Hepatocyte (in vitro differentiated cells): ENCODE measurements around the gene CPNE4. TPM values are rescaled to one million over a fixed set of nuclear protein-coding genes. Genes with fewer than 3 reads are reported as not detected.

Experiments
- DNase-seq: peaks from one replicate; pipeline ENCODE4 v3.0.0-alpha.2; 2016; ENCODE audit warnings: low spot score
- H2AFZ ChIP-seq: fragments of 200-600 bp; sonication (generic); 2 replicates; pipeline ENCODE4 v1.6.0; 2016; ENCODE audit warnings: antibody characterized with exemption, mild to moderate bottlenecking
- H3K27ac ChIP-seq: fragments of 200-600 bp; sonication (generic); 2 replicates; pipeline ENCODE4 v1.5.1; 2016; ENCODE audit warnings: mild to moderate bottlenecking
- H3K27me3 ChIP-seq: fragments of 200-600 bp; sonication (generic); 2 replicates; pipeline ENCODE4 v1.6.1; 2016
- H3K36me3 ChIP-seq: fragments of 200-600 bp; sonication (generic); replicated peaks from 2 replicates; pipeline ENCODE4 v1.5.1; 2016; ENCODE audit warnings: low read depth; ENCODE audit not compliant: insufficient read depth
- H3K4me1 ChIP-seq: fragments of 200-600 bp; sonication (generic); 2 replicates; pipeline ENCODE4 v1.5.1; 2016; ENCODE audit warnings: mild to moderate bottlenecking, moderate library complexity; ENCODE audit not compliant: insufficient read depth
- H3K4me2 ChIP-seq: fragments of 200-600 bp; sonication (generic); 2 replicates; pipeline ENCODE4 v1.6.0; 2016
- H3K4me3 ChIP-seq: fragments of 200-600 bp; sonication (generic); 2 replicates; pipeline ENCODE4 v1.5.1; 2016; ENCODE audit warnings: mild to moderate bottlenecking
- H3K79me2 ChIP-seq: fragments of 200-600 bp; sonication (generic); 2 replicates; pipeline ENCODE4 v1.6.0; 2017; ENCODE audit warnings: mild to moderate bottlenecking
- H3K9me2 ChIP-seq: fragments of 200-600 bp; sonication (generic); replicated peaks from 2 replicates; pipeline ENCODE4 v1.6.0; 2017; ENCODE audit warnings: mild to moderate bottlenecking; ENCODE audit not compliant: insufficient read depth
- H3K9me3 ChIP-seq: fragments of 200-600 bp; sonication (generic); 2 replicates; pipeline ENCODE4 v1.5.1; 2016; ENCODE audit warnings: low read depth, mild to moderate bottlenecking
- H4K20me1 ChIP-seq: fragments of 200-600 bp; sonication (generic); 2 replicates; pipeline ENCODE4 v1.6.0; 2016; ENCODE audit warnings: mild to moderate bottlenecking; ENCODE audit not compliant: insufficient read depth, poor library complexity, severe bottlenecking
- CTCF ChIP-seq: fragments of 200-600 bp; sonication (generic); IDR thresholded peaks from 2 replicates; pipeline ENCODE4 v1.5.1; 2016; ENCODE audit warnings: antibody characterized with exemption, mild to moderate bottlenecking; ENCODE audit not compliant: poor library complexity
- EZH2 ChIP-seq: fragments of 200-600 bp; sonication (generic); IDR thresholded peaks from 2 replicates; pipeline ENCODE4 v1.6.1; 2016; ENCODE audit warnings: antibody characterized with exemption, mild to moderate bottlenecking, borderline replicate concordance
- EZH2phosphoT487 ChIP-seq: fragments of 200-600 bp; sonication (generic); IDR thresholded peaks from one replicate; pipeline ENCODE4 v1.6.1; 2018; ENCODE audit warnings: antibody characterized with exemption, mild to moderate bottlenecking, low read depth, moderate library complexity; ENCODE audit not compliant: unreplicated experiment, severe bottlenecking
- WGBS: methylation state at CpG from one replicate; pipeline ENCODE4 v1.1.6; 2016; ENCODE audit warnings: low lambda C conversion rate; ENCODE audit errors: missing lambda C conversion rate; 5-methylcytosine and 5-hydroxymethylcytosine counted together
- polyA plus RNA-seq: library from polyadenylated mRNA; unstranded; fragments of >200 nt; fragmentation: Nextera tagmentation; extraction: Ambion mirVana; gene quantifications from 2 replicates; pipeline ENCODE4 v1.2.1, GENCODE V29; 2016
- total RNA-seq: library from RNA; depleted of rRNA; stranded (reverse); fragments of >200 nt; gene quantifications from 2 replicates; pipeline ENCODE4 v1.2.3, GENCODE V29; 2014

Gene CPNE4
- total and polyA plus RNA-seq, 2 experiments from 2014 or later = 0.37 to 0.52 TPM

GRCh38 chr3:131692356-131692755 lies 342.5 kb downstream of the CPNE4 start:
- H3K4me2 ChIP-seq = no peak overlapping the region
- DNase-seq = no peak
- H3K9me3 ChIP-seq = no peaks in the 10 kb centered on the region
- H3K4me3 ChIP-seq = no peak overlapping the region
- no peaks in the 10 kb centered on the region for H3K9me2 ChIP-seq
- no peaks in the 10 kb centered on the region for H3K4me1 ChIP-seq
- no peaks in the 10 kb centered on the region for H3K79me2 ChIP-seq
- no peak overlapping the region for H2AFZ ChIP-seq
- H3K36me3 ChIP-seq = no peaks in the 10 kb centered on the region
- H3K27me3 ChIP-seq = no peaks in the 10 kb centered on the region
- H3K27ac ChIP-seq = no peak overlapping the region
- no peaks in the 10 kb centered on the region for H4K20me1 ChIP-seq
- TF ChIP-seq CTCF = no peak
- no peak for TF ChIP-seq EZH2
- TF ChIP-seq EZH2phosphoT487 = no peak

- Histone ChIP-seq H3K79me2 (no peaks in the 10 kb centered on the region), H3K4me1 (no peaks in the 10 kb centered on the region), H2AFZ (no peak overlapping the region), H3K27me3 (no peaks in the 10 kb centered on the region), H3K36me3 (no peaks in the 10 kb centered on the region), H3K9me3 (no peaks in the 10 kb centered on the region), H4K20me1 (no peaks in the 10 kb centered on the region), H3K4me3 (no peak overlapping the region), H3K27ac (no peak overlapping the region), H3K9me2 (no peaks in the 10 kb centered on the region), H3K4me2 (no peak overlapping the region)
- WGBS = 87% methylated on average over 6 of the region's 6 CpGs
- no peak for TF ChIP-seq EZH2phosphoT487
- TF ChIP-seq EZH2 = no peak
- DNase-seq = no peak
Observed at GRCh38 chr3:131690800-131691199, 344.0 kb downstream of the CPNE4 start.

- Histone ChIP-seq H4K20me1 (no peaks in the 10 kb centered on the region), H3K4me1 (no peaks in the 10 kb centered on the region), H3K79me2 (no peaks in the 10 kb centered on the region), H3K9me3 (no peaks in the 10 kb centered on the region), H3K4me2 (no peak overlapping the region), H3K27ac (no peak overlapping the region), H3K36me3 (no peaks in the 10 kb centered on the region), H3K4me3 (no peak overlapping the region), H2AFZ (no peak overlapping the region), H3K27me3 (no peaks in the 10 kb centered on the region), H3K9me2 (no peaks in the 10 kb centered on the region)
- TF ChIP-seq EZH2phosphoT487 = no peak
- TF ChIP-seq EZH2 = no peak
- TF ChIP-seq CTCF = no peak
- DNase-seq = no peak
- WGBS = 92% methylated on average over 3 of the region's 3 CpGs
Observed at GRCh38 chr3:131688370-131688769, 346.4 kb downstream of the CPNE4 start.

- Histone ChIP-seq H3K9me2 (no peaks in the 10 kb centered on the region), H3K4me2 (no peak overlapping the region), H2AFZ (no peak overlapping the region), H4K20me1 (no peaks in the 10 kb centered on the region), H3K4me3 (no peak overlapping the region), H3K79me2 (no peaks in the 10 kb centered on the region), H3K9me3 (no peaks in the 10 kb centered on the region), H3K4me1 (no peaks in the 10 kb centered on the region), H3K36me3 (no peaks in the 10 kb centered on the region), H3K27me3 (no peaks in the 10 kb centered on the region), H3K27ac (no peak overlapping the region)
- no peak for DNase-seq
- 68% methylated on average over 4 of the region's 4 CpGs for WGBS
- TF ChIP-seq EZH2phosphoT487 (no peak), EZH2 (no peak), CTCF (no peak)
Observed at GRCh38 chr3:131669600-131669999, 365.2 kb downstream of the CPNE4 start.
